Measurements from ENCODE around the gene HAAO. TPM values are rescaled to one million over a fixed set of nuclear protein-coding genes. Genes with fewer than 3 reads are reported as not detected.

The HAAO gene
- polyA plus RNA-seq, 3 donors = 10.5 to 29.6 (median 15.0) TPM

DNA sequence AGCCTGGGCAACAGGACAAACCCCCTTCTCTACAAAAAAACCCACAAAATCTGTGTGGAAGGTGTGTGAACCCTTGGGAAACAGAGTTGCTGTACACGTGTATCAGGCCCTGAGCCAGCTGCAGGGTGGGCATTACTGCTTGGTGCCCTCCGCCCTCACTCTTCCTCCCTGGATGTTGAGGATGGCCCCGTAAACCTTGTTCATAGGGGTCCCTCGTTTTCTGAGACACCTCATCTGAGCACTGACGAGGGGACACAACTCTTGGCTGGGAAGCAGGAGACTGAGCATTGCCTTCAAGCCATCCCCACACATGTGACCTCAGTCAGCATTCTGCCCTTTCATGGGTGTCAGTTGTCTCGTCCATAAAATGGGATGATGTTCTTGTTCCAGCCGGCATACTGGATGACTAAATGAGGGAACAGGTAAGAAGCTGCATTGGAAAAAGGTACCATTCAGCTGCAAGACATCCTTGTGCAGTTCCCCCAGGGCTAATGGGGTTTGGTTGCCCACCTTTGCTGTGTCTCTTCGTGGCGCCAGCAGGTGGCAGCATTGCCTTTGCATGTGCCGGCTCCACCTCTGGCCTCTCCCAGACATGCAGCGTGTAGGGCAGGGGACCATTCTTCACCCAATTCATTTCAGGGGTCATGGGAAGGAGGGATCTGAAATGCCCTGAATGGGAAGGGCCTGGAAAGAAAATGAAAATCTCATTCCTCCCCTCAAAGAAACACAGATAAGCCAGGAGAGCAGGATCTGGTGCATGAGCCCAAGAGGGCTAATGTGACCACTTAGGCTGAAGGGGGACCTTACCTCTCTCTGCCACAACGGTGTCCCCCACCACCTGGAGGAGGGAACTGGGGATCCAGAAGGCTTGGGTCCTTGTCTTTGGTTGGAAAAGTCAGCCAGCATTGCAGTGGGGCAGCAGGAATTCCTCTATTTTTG lies 36.4 kb upstream of the HAAO start:
- Histone ChIP-seq H3K79me2 (ENCODE audit: insufficient read depth, low read length) (no peaks in the 10 kb centered on the region), H3K9me3 (replicated peaks in 1 of 2; ENCODE audit: control insufficient read depth in 1 of 2, insufficient read depth in 1 of 2, low read length in 2 of 2) (no peaks in the 10 kb centered on the region), H2AFZ (ENCODE audit: insufficient read depth, low read depth, low read length, poor library complexity, severe bottlenecking) (no peak overlapping the region), H3K4me2 (replicated peaks; ENCODE audit: extremely low read depth, low read length, poor library complexity, severe bottlenecking) (no peak overlapping the region), H3K27ac (ENCODE audit: low read depth in 1 of 2, low read length in 2 of 2) (no peak overlapping the region), H3K9ac (ENCODE audit: insufficient read depth, low read length, poor library complexity, severe bottlenecking) (no peak overlapping the region), H3K36me3 (replicated peaks in 1 of 2; ENCODE audit: control insufficient read depth in 1 of 2, insufficient read depth in 2 of 2, low read length in 2 of 2) (no peaks in the 10 kb centered on the region), H3K4me1 (ENCODE audit: control insufficient read depth in 1 of 2, insufficient read depth in 2 of 2, low read length in 2 of 2) (peaks cover 7 to 9% of the 10 kb centered on the region in 2 donors), H3K27me3 (ENCODE audit: control insufficient read depth in 2 of 2, insufficient read depth in 2 of 2, low read length in 2 of 2) (no peaks in the 10 kb centered on the region), H4K20me1 (ENCODE audit: insufficient read depth, low read length) (no peaks in the 10 kb centered on the region), H3K4me3 (replicated peaks in 1 of 3; ENCODE audit: low read depth in 2 of 3, low read length in 3 of 3) (no peak overlapping the region)
- Mint-ChIP-seq H3K4me3 (no peak overlapping the region), H3K27me3 (ENCODE audit: low read depth in 3 of 3) (peaks cover 0 to 6% (median 2%) of the 10 kb centered on the region in 3 donors), H3K27ac (peak overlapping the region in 2 of 7 donors; percentile 30 to 45), H3K4me1 (peaks cover 16% of the 10 kb centered on the region), H3K36me3 (no peaks in the 10 kb centered on the region), H3K9me3 (no peaks in the 10 kb centered on the region)
- TF ChIP-seq CTCF (IDR thresholded peaks at IDR 0.05) = peak; percentile 96
- DNase-seq = peak; percentile 59 to 70 (median 62)
- intact Hi-C loops (cut with micrococcal nuclease) = loop anchor here (5.0 to 10.0 kb wide), 4 partner anchors 396 to 784 kb away; partner anchors contain the start of gene ZFP36L2 (in 1 of the 2)
- 47% methylated on average over 5 of the region's 12 CpGs for WGBS (ENCODE audit: insufficient coverage)

- H3K9me3 ChIP-seq (replicated peaks in 1 of 2; ENCODE audit: control insufficient read depth in 1 of 2, insufficient read depth in 1 of 2, low read length in 2 of 2) = no peaks in the 10 kb centered on the region
- H3K36me3 ChIP-seq (replicated peaks in 1 of 2; ENCODE audit: control insufficient read depth in 1 of 2, insufficient read depth in 2 of 2, low read length in 2 of 2) = no peaks in the 10 kb centered on the region
- Mint-ChIP-seq H3K36me3 (no peaks in the 10 kb centered on the region), H3K27me3 (ENCODE audit: low read depth in 3 of 3) (peaks cover 0 to 6% (median 2%) of the 10 kb centered on the region in 3 donors), H3K9me3 (no peaks in the 10 kb centered on the region), H3K4me3 (peak overlapping the region; percentile 69 to 84), H3K4me1 (peaks cover 16% of the 10 kb centered on the region), H3K27ac (peak overlapping the region in 3 of 7 donors; percentile 13 to 60 (median 59))
- no peak overlapping the region for H3K27ac ChIP-seq (ENCODE audit: low read depth in 1 of 2, low read length in 2 of 2)
- H3K79me2 ChIP-seq (ENCODE audit: insufficient read depth, low read length) = no peaks in the 10 kb centered on the region
- peak; percentile 86 for TF ChIP-seq CTCF (IDR thresholded peaks at IDR 0.05)
- peak overlapping the region; percentile 73 for H3K4me2 ChIP-seq (replicated peaks; ENCODE audit: extremely low read depth, low read length, poor library complexity, severe bottlenecking)
- 24% methylated on average over 42 of the region's 47 CpGs for WGBS (ENCODE audit: insufficient coverage)
- peak; percentile 75 to 86 (median 81) for DNase-seq
- no peak overlapping the region for H3K9ac ChIP-seq (ENCODE audit: insufficient read depth, low read length, poor library complexity, severe bottlenecking)
- peak overlapping the region in 2 of 3 experiments; percentile 7 to 66 for H3K4me3 ChIP-seq (replicated peaks in 1 of 3; ENCODE audit: low read depth in 2 of 3, low read length in 3 of 3)
- no peaks in the 10 kb centered on the region for H3K27me3 ChIP-seq (ENCODE audit: control insufficient read depth in 2 of 2, insufficient read depth in 2 of 2, low read length in 2 of 2)
- intact Hi-C loops (cut with micrococcal nuclease) = loop anchor here (2.0 to 10.0 kb wide), 5 partner anchors 397 to 784 kb away; partner anchors contain the start of gene ZFP36L2 (in 1 of the 2)
- peaks cover 7 to 9% of the 10 kb centered on the region in 2 donors for H3K4me1 ChIP-seq (ENCODE audit: control insufficient read depth in 1 of 2, insufficient read depth in 2 of 2, low read length in 2 of 2)
- H2AFZ ChIP-seq (ENCODE audit: insufficient read depth, low read depth, low read length, poor library complexity, severe bottlenecking) = peak overlapping the region; percentile 71
- no peaks in the 10 kb centered on the region for H4K20me1 ChIP-seq (ENCODE audit: insufficient read depth, low read length)
Observed at GRCh38 chr2:42827647-42828486, 35.5 kb upstream of the HAAO start.

All from CD14-positive monocyte (primary cell).